HepG2 (cell line): ENCODE results near the gene COG8. TPM values are rescaled to one million over a fixed set of nuclear protein-coding genes. Genes with fewer than 3 reads are reported as not detected.

Experiments used
- AKAP8 ChIP-seq: sonication (generic); formaldehyde crosslinking; IDR thresholded peaks from 2 replicates; pipeline ENCODE4 v1.5.1; 2020; ENCODE audit warnings: mild to moderate bottlenecking, missing genetic modification reagents
- CREB1 ChIP-seq, 2 experiments: fragments of 450-650 bp in 1 of 2; IDR thresholded peaks; 2 replicates each; pipeline ENCODE4 v1.6.1; 2016 to 2017; ENCODE audit warnings: control low read depth in 1 of 2, mild to moderate bottlenecking in 1 of 2, missing compliant biosample characterization in 1 of 2, missing genetic modification characterization in 1 of 2
- FOXA3 ChIP-seq: IDR thresholded peaks from 2 replicates; pipeline ENCODE4 v1.6.1; 2016; ENCODE audit warnings: missing genetic modification reagents, missing compliant biosample characterization
- GLI4 ChIP-seq: sonication (generic); formaldehyde crosslinking; IDR thresholded peaks from 2 replicates; pipeline ENCODE4 v1.5.1; 2020; ENCODE audit warnings: missing genetic modification reagents, mild to moderate bottlenecking, moderate library complexity, borderline replicate concordance
- HMG20B ChIP-seq: conservative IDR thresholded peaks from 2 replicates; pipeline ENCODE4 v1.6.1; 2016; ENCODE audit warnings: missing genetic modification reagents, missing compliant biosample characterization
- HMGA1 ChIP-seq: sonication (generic); formaldehyde crosslinking; conservative IDR thresholded peaks from 2 replicates; pipeline ENCODE4 v1.4.0; 2020; ENCODE audit warnings: missing genetic modification reagents
- HNF4A ChIP-seq: sonication (generic); formaldehyde crosslinking; IDR thresholded peaks from 2 replicates; pipeline ENCODE4 v1.4.0; 2020; ENCODE audit warnings: missing genetic modification reagents
- MAFG ChIP-seq: sonication (generic); formaldehyde crosslinking; IDR thresholded peaks from 2 replicates; pipeline ENCODE4 v1.5.1; 2020; ENCODE audit warnings: mild to moderate bottlenecking, missing genetic modification reagents
- MIER3 ChIP-seq: IDR thresholded peaks from 2 replicates; pipeline ENCODE4 v1.6.1; 2016; ENCODE audit warnings: missing compliant biosample characterization, borderline replicate concordance
- MXI1 ChIP-seq: IDR thresholded peaks from 3 replicates; pipeline ENCODE4 v1.6.1; 2012; ENCODE audit warnings: low read depth, low read length, inconsistent platforms, borderline replicate concordance
- NFIB ChIP-seq: sonication (generic); formaldehyde crosslinking; IDR thresholded peaks from 2 replicates; pipeline ENCODE4 v1.9.0; 2021; ENCODE audit warnings: missing genetic modification reagents, mild to moderate bottlenecking, borderline replicate concordance
- NFIC ChIP-seq: IDR thresholded peaks from 2 replicates; pipeline ENCODE4 v1.6.1; 2012; ENCODE audit warnings: mild to moderate bottlenecking, low read length, inconsistent platforms
- REPIN1 ChIP-seq: sonication (generic); formaldehyde crosslinking; IDR thresholded peaks from 2 replicates; pipeline ENCODE4 v1.8.0; 2022; ENCODE audit warnings: missing genetic modification reagents, low read depth, mild to moderate bottlenecking, borderline replicate concordance
- RFXAP ChIP-seq: sonication (generic); formaldehyde crosslinking; IDR thresholded peaks from 2 replicates; pipeline ENCODE4 v1.4.0; 2020; ENCODE audit warnings: missing genetic modification reagents, borderline replicate concordance
- RORA ChIP-seq: sonication (generic); formaldehyde crosslinking; IDR thresholded peaks from 2 replicates; pipeline ENCODE4 v1.5.0; 2020; ENCODE audit warnings: mild to moderate bottlenecking, missing genetic modification reagents, moderate library complexity
- SMAD1 ChIP-seq: sonication (generic); formaldehyde crosslinking; IDR thresholded peaks from 2 replicates; pipeline ENCODE4 v1.4.0; 2020; ENCODE audit warnings: missing genetic modification reagents, low read depth, mild to moderate bottlenecking, borderline replicate concordance
- SP1 ChIP-seq, 2 experiments: fragments of 450-650 bp in 1 of 2; sonication (generic) in 1 of 2; formaldehyde crosslinking in 1 of 2; IDR thresholded peaks; 2 replicates each; pipeline versions ENCODE4 v1.4.0 to v1.6.1; 2016 to 2020; ENCODE audit warnings: missing genetic modification reagents in 1 of 2
- TBP ChIP-seq: sonication (generic); formaldehyde crosslinking; IDR thresholded peaks from 2 replicates; pipeline ENCODE4 v1.5.0; 2020; ENCODE audit warnings: missing genetic modification reagents
- TBX2 ChIP-seq: sonication (generic); formaldehyde crosslinking; IDR thresholded peaks from 2 replicates; pipeline ENCODE4 v1.5.0; 2020; ENCODE audit warnings: missing genetic modification reagents, mild to moderate bottlenecking, borderline replicate concordance
- YEATS2 ChIP-seq: sonication (generic); formaldehyde crosslinking; IDR thresholded peaks from 2 replicates; pipeline ENCODE4 v1.4.0; 2020; ENCODE audit warnings: missing genetic modification reagents, borderline replicate concordance
- ZFP36L2 ChIP-seq: sonication (generic); formaldehyde crosslinking; IDR thresholded peaks from 2 replicates; pipeline ENCODE4 v1.4.0; 2020; ENCODE audit warnings: missing genetic modification reagents
- ZNF17 ChIP-seq: sonication (generic); formaldehyde crosslinking; IDR thresholded peaks from 2 replicates; pipeline ENCODE4 v1.5.0; 2020; ENCODE audit warnings: mild to moderate bottlenecking, missing genetic modification reagents
- ZNF34 ChIP-seq: sonication (generic); formaldehyde crosslinking; IDR thresholded peaks from 2 replicates; pipeline ENCODE4 v1.4.0; 2020; ENCODE audit warnings: mild to moderate bottlenecking, missing genetic modification reagents, borderline replicate concordance
- ZNF431 ChIP-seq: sonication (generic); formaldehyde crosslinking; IDR thresholded peaks from 2 replicates; pipeline ENCODE4 v1.9.0; 2022; ENCODE audit warnings: missing genetic modification reagents, low read depth, mild to moderate bottlenecking, borderline replicate concordance
- ZNF484 ChIP-seq: sonication (generic); formaldehyde crosslinking; IDR thresholded peaks from 2 replicates; pipeline ENCODE4 v1.5.1; 2020; ENCODE audit warnings: mild to moderate bottlenecking, low read depth, missing genetic modification reagents, borderline replicate concordance
- ZNF510 ChIP-seq: sonication (generic); formaldehyde crosslinking; IDR thresholded peaks from 2 replicates; pipeline ENCODE4 v1.4.0; 2020; ENCODE audit warnings: low read depth, mild to moderate bottlenecking, missing genetic modification reagents
- ZSCAN30 ChIP-seq: sonication (generic); formaldehyde crosslinking; IDR thresholded peaks from 2 replicates; pipeline ENCODE4 v1.5.0; 2020; ENCODE audit warnings: mild to moderate bottlenecking, missing genetic modification reagents
- polyA plus RNA-seq, 8 experiments: library from polyadenylated mRNA; depleted of rRNA in 3 of 8; stranded (reverse) in 7 of 8; unstranded in 1 of 8; fragments of >200 nt; fragmentation: Illumina TruSeq in 4 of 8; extraction: Trizol in 4 of 8; gene quantifications; 2 replicates each; pipeline versions ENCODE4 v1.2.1 to v1.2.3, GENCODE V29; 2011 to 2016; ENCODE audit warnings: low read depth in 4 of 8, missing spikeins in 1 of 8, mixed read lengths in 1 of 8; ENCODE audit not compliant: insufficient read depth in 1 of 8
- total RNA-seq, 5 experiments: library from RNA; depleted of rRNA; stranded (reverse); fragments of >200 nt; fragmentation: Illumina TruSeq; extraction: Trizol; gene quantifications; 2 replicates each; pipeline ENCODE4 v1.2.3, GENCODE V29; 2016; ENCODE audit warnings: low read depth in 1 of 5
- TF ChIP-seq, protein P1 (sequence below): sonication (generic); formaldehyde crosslinking; IDR thresholded peaks from 2 replicates; pipeline ENCODE4 v1.4.0; 2020; ENCODE audit warnings: missing genetic modification reagents
- TF ChIP-seq, protein P2 (sequence below): sonication (generic); formaldehyde crosslinking; IDR thresholded peaks from 2 replicates; pipeline ENCODE4 v1.4.0; 2020; ENCODE audit warnings: mild to moderate bottlenecking, missing genetic modification reagents
- TF ChIP-seq, protein P3 (sequence below): IDR thresholded peaks from 2 replicates; pipeline ENCODE4 v1.6.1; 2016; ENCODE audit warnings: missing genetic modification reagents, missing compliant biosample characterization

The COG8 gene
- total and polyA plus RNA-seq, 2 of the 13 experiments (the other 11 are each of a cell fraction or from before 2014, with no cell fraction given) = 45.5 to 52.1 TPM

DNA sequence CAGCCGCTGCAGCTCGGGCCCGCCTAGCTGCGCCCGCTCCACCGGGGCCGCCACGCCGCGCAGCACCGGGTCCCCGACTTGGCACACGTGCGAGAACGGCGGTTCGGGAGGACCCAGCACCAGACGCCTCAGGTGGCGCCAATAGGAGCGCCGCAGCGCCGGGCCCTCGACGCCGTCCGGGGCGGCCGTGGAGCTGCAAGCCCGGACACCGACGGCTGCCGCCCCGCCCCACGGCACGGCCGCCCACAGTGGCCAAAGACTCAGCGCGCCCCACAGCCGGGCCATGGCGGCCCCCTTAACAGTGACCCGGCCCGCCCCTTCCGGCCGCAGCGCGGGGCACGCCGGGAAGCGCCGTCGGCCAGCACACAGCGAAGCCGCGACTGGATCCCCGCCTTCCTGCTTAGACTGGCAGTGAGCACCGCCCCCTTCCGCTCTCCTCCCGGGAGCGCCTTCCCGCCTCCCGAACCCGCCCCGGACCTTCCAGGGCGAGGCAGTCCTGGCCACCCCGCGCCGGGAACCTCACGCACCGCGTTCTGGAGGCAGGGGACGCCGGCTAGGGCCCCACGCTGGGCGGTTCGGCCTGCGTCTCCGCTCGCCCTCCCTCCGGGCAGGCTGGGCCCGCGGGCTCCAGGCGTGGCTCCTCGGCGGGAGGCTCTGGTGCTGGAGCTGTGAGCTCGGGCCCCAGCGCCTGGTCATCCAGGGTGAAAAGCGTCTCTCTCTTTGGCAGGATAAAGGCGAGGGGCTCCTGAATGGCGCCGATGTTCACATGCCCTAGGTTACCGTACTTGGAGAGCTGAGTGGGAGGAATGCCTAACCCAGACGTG is 8.9 kb downstream of the COG8 start, which contains the start of gene PDF (continued):
- peak; percentile 84; the same call in 1 of the 2 replicates for TF ChIP-seq GLI4 (CRISPR knock-in tag)
- TF ChIP-seq TBP (CRISPR knock-in tag) = peak; percentile 90; the same call in 1 of the 2 replicates
- TF ChIP-seq SMAD1 (CRISPR knock-in tag) = peak; percentile 59; the same call in 1 of the 2 replicates
- TF ChIP-seq NFIB (CRISPR knock-in tag) = no peak
- no peak for TF ChIP-seq ZNF34 (CRISPR knock-in tag)
- peak; percentile 67; the same call in 1 of the 2 replicates for TF ChIP-seq FOXA3 (CRISPR knock-in tag)
- no peak for TF ChIP-seq HMG20B
- no peak for TF ChIP-seq MAFG (CRISPR knock-in tag)
- TF ChIP-seq TBX2 (CRISPR knock-in tag) = peak; percentile 87
- TF ChIP-seq, protein P1, sequence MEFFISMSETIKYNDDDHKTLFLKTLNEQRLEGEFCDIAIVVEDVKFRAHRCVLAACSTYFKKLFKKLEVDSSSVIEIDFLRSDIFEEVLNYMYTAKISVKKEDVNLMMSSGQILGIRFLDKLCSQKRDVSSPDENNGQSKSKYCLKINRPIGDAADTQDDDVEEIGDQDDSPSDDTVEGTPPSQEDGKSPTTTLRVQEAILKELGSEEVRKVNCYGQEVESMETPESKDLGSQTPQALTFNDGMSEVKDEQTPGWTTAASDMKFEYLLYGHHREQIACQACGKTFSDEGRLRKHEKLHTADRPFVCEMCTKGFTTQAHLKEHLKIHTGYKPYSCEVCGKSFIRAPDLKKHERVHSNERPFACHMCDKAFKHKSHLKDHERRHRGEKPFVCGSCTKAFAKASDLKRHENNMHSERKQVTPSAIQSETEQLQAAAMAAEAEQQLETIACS = no peak
- no peak for TF ChIP-seq RORA (CRISPR knock-in tag)
- TF ChIP-seq HMGA1 = no peak
- no peak for TF ChIP-seq ZFP36L2 (CRISPR knock-in tag)
- TF ChIP-seq, protein P2, sequence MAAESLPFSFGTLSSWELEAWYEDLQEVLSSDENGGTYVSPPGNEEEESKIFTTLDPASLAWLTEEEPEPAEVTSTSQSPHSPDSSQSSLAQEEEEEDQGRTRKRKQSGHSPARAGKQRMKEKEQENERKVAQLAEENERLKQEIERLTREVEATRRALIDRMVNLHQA = no peak
- TF ChIP-seq MXI1 = peak; percentile 91; the same call in 2 of the 3 replicates
- TF ChIP-seq ZNF17 (CRISPR knock-in tag) = no peak
- TF ChIP-seq YEATS2 = peak; percentile 89
- TF ChIP-seq NFIC = no peak
- no peak; the same call in 1 of the 2 replicates for TF ChIP-seq REPIN1
- peak; percentile 48; the same call in 1 of the 2 replicates for TF ChIP-seq HNF4A
- TF ChIP-seq MIER3 (CRISPR knock-in tag) = 0 out of 2 replicates have a peak, but pooled peaks have one; percentile 37
- no peak for TF ChIP-seq ZSCAN30 (CRISPR knock-in tag)
- peak; percentile 81; the same call in 1 of the 2 replicates for TF ChIP-seq AKAP8 (CRISPR knock-in tag)
- TF ChIP-seq, protein P3, sequence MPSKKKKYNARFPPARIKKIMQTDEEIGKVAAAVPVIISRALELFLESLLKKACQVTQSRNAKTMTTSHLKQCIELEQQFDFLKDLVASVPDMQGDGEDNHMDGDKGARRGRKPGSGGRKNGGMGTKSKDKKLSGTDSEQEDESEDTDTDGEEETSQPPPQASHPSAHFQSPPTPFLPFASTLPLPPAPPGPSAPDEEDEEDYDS (CRISPR knock-in tag) = peak; percentile 80; the same call in 1 of the 2 replicates
- TF ChIP-seq ZNF484 (CRISPR knock-in tag) = no peak
- TF ChIP-seq RFXAP (CRISPR knock-in tag) = peak; percentile 92; the same call in 1 of the 2 replicates
- no peak for TF ChIP-seq ZNF510 (CRISPR knock-in tag)
- no peak; the same call in 1 of the 2 replicates for TF ChIP-seq ZNF431
- TF ChIP-seq SP1 (IDR thresholded peaks at IDR 0.05) = no peak
- TF ChIP-seq SP1 (CRISPR knock-in tag; IDR thresholded peaks at IDR 0.05) = peak; percentile 94
- TF ChIP-seq CREB1 (IDR thresholded peaks at IDR 0.05) = no peak
- no peak for TF ChIP-seq CREB1 (CRISPR knock-in tag; IDR thresholded peaks at IDR 0.05)
